ENCODE results near the gene NPFFR1.
"Not testable (repeated sequence)": the region's sequence is repeated elsewhere in the genome, so short reads cannot be mapped to it uniquely, and the experiment has no call there.

The NPFFR1 gene

DNA sequence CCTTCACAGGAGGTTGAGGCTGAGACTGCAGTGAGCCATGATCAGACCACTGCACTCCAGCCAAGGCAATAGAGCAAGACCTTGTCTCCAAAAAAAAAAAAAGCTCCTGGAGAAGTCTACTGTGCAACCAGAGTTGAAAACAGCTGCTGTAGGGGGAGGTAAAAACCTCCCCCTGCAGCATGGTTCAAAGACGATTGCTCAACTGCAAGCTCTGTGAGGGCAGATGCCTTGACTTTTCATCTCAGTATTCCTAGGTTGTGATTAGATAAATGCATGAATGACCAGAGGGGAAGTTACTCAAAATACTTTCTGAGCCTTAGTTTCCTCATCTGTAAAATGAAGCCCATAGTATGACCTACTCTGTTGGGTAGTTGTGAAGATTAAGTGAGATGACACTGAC, 25.6 kb downstream of the NPFFR1 start:
- TF ChIP-seq, protein P1, sequence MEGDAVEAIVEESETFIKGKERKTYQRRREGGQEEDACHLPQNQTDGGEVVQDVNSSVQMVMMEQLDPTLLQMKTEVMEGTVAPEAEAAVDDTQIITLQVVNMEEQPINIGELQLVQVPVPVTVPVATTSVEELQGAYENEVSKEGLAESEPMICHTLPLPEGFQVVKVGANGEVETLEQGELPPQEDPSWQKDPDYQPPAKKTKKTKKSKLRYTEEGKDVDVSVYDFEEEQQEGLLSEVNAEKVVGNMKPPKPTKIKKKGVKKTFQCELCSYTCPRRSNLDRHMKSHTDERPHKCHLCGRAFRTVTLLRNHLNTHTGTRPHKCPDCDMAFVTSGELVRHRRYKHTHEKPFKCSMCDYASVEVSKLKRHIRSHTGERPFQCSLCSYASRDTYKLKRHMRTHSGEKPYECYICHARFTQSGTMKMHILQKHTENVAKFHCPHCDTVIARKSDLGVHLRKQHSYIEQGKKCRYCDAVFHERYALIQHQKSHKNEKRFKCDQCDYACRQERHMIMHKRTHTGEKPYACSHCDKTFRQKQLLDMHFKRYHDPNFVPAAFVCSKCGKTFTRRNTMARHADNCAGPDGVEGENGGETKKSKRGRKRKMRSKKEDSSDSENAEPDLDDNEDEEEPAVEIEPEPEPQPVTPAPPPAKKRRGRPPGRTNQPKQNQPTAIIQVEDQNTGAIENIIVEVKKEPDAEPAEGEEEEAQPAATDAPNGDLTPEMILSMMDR (IDR thresholded peaks at IDR 0.05; ENCODE audit: insufficient read depth, missing control alignments): no peak
- DNase-seq (ENCODE audit: insufficient read length, low spot score) (no peak), FAIRE-seq (no peak)

DNA sequence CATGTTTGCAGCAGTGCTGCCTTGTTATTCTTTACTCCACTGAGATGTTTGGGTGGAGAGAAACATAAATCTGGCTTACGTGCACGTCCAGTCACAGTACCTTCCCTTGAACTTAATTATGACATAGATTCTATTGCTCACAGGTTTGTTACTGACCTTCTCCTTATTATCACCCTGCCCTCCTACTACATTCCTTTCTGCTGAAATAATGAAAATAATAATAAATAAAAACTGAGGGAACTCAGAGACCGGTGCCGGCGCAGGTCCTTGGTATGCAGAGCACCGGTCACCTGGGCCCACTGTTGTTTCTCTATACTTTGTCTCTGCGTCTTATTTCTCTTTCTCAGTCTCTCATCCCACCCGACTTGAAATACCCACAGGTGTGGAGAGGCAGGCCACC, 26.0 kb downstream of the NPFFR1 start:
- FAIRE-seq; DNase-seq (ENCODE audit: insufficient read length, low spot score): not testable (repeated sequence)

DNA sequence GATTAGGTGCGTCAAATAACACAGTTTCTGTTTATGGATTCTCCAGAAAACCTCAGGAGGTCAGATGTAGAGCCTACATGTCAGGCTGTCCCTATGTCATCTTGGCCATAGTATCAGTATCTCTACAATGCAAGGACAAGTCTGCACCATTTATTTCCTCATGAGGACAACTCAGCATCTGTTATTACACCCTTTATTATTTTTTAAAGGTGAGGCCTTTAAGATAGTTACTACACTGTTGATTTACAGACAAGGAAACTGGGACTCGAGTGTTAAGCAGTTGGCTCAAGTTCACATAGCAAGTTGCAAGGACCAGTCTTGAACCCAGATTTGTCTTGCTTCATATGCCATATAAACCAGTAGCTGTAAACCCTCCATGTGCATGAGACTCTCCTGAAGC, 27.3 kb downstream of the NPFFR1 start:
- DNase-seq (ENCODE audit: insufficient read length, low spot score) (no peak), FAIRE-seq (no peak)
- TF ChIP-seq, protein P1 (IDR thresholded peaks at IDR 0.05; ENCODE audit: insufficient read depth, missing control alignments): no peak

DNA sequence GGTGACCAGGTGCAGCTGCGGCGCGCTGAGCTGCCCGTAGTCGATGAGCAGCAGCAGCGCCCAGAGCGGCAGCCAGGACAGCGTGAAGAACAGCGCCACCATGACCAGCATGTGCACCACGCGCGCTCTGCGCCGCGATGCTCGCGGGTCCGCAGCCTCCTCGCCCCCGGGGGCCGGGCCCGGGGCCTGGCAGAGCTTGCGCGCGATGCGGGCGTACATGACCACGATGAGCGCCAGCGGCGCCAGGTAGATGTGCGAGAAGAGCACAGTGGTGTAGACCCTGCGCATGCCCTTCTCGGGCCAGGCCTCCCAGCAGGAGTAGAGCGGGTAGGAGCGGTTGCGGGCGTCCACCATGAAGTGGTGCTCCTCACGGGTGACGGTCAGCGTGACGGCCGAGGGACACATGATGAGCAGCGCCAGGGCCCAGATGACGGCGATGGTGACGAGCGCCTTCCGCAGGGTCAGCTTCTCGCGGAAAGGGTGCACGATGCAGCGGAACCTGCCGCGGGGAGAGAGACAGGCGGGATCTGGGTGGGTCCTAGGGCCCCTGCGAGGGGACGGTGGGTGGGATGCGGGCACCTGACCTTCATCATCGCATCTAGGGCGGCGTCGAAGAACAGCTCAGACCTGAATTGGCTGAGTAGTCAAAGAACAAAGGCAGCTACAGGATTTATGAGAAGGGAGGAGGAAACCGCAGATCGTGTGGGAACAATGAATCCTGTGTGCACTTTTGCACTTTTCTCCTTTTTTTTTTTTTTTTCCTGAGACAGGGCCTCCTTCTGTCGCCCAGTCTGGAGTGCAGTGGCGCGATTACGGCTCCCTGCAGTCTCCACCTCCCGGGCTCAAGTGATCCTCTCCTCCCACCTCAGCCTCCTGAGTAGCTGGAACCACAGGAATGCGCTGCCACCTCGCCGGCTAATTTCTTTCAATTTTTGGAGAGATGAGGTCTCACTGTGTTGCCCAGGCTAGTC, 28.2 kb downstream of the NPFFR1 start:
- FAIRE-seq (no peak), DNase-seq (ENCODE audit: insufficient read length, low spot score) (no peak)
- TF ChIP-seq, protein P1 (IDR thresholded peaks at IDR 0.05; ENCODE audit: insufficient read depth, missing control alignments): no peak

DNA sequence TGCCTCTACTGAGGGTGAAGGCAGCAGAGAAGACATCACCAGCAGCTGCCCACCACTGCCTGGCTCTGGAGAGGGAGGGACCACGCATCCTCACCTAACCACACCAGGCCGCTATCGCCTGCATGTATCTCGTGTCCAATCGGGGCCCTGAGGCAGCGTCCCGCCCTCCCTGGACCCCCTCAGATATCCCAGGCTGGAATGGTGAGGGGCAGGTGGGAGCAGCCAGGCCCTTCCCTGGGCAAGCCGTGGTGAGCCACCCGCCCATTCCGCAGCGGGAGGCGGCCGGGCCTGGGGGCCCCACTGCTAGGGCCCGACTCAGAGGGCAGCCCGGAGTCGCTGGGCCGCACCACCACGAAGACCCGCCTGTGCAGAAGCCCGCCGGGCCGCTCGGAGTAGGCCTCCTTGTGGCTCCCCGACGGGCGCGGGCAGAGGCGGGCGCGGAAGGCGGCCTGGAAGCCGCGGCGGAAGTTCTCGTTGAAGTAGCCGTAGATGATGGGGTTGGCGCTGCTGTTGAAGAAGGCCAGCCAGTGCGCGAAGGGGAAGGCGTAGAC, 29.0 kb downstream of the NPFFR1 start:
- TF ChIP-seq, protein P1 (IDR thresholded peaks at IDR 0.05; ENCODE audit: insufficient read depth, missing control alignments): no peak
- DNase-seq (ENCODE audit: insufficient read length, low spot score) (no peak), FAIRE-seq (no peak)

DNA sequence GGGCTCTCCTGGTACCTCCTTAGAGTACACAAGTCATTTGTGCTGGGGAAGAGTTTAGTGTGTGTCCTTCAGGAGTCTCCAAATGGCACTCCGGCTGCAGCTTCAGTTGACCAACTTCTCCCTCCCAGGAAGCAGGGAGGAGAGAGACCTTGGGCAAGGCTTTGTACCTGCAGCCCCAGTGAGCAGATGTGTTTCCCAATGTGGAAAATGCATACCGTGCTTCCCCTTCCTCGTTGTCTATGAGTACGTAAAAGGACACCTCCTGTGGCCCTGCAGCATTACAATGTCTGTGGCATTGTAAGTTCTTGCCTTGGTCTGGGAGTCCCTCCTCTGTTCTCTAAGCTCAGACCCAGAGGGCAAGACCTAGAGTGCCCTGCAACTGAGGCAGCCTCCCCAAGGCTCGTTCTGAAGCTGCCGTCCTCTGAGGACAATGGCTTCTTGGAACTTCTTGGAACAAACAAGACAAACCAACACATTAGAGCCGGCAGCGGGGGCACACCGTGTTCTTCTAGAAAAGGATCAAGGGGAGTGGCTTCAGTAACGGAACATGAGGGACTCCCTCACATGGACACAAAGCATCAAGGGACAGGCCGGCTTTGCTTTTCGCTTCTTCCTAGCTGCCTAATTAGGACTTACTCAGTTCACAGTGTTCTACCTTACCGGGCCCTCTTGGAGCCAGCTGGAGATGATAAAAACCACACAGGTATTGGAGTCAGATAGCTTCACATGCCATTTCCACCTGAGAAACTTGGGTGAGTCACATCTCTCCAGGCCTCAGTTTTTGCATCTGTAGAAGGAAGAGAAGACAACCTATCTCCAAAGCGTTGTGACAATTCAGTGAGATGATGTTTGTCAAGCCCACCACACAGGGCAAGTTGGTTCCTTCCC, 29.7 kb downstream of the NPFFR1 start:
- TF ChIP-seq, protein P1 (IDR thresholded peaks at IDR 0.05; ENCODE audit: insufficient read depth, missing control alignments): no peak
- no peak for DNase-seq (ENCODE audit: insufficient read length, low spot score)
- FAIRE-seq: no peak

DNA sequence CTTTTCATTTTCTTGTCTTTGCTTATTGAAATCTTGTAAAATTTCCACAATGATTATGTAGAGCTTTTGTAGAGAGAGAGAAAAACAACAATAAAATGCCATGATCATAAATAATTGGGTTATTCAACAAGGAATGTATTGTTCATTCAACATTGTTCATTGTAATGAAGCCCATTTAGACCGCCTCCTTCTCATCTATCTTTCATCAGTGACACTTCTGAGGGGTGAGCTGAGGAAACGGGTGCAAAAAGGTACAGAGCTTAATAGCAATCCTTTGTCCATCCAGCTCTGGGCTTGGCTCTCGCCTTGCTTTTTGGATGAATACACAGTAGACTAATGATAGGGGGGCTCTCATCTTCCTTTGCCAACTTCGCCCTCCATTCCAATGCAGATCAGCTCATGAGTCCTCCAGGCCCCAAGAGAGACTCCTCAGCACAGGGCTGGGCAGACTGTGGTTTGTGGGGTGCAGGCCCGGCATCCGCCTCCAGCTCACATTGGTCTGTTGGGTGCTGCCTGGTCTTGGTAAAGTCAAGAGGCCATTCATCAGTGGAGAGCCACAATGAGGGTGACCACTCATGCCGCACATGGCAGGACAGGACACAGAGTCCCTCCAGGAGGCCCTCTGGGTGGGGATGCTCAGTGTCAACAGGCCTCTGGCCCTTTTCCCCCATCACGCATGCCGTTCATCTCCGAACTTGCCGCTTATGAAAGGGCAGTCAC, 32.7 kb downstream of the NPFFR1 start:
- TF ChIP-seq, protein P1 (IDR thresholded peaks at IDR 0.05; ENCODE audit: insufficient read depth, missing control alignments): no peak
- DNase-seq (ENCODE audit: insufficient read length, low spot score) (no peak), FAIRE-seq (no peak)

Data from D721Med (cell line).